ENCODE data around the gene SERPINA3.

Gene SERPINA3

DNA sequence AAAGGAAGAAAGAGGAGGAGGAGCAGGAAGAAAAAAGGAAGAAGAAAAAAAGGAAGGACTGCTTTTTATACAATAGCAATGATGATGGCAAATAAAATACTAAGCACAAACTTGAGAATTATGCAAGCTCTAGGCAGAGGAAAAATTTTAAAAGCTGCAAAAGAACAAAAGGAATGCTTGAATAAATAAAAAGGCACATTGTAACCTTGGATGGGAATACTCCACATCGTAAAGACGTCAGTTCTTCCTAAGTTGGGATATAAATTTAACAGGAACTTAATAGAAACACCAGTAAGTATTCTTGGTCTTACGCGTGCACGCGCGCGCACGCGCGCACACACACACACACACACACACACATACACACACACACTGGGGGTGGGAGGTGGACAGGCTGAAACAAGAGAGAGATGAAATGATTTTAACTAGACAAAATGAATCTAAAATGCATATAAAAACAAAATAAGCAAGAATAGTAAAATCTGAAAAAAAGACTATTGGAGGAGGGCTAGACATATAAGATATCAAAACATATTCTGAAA is 43.0 kb downstream of the SERPINA3 start:
- no peak for DNase-seq (ENCODE audit: low spot score)

DNA sequence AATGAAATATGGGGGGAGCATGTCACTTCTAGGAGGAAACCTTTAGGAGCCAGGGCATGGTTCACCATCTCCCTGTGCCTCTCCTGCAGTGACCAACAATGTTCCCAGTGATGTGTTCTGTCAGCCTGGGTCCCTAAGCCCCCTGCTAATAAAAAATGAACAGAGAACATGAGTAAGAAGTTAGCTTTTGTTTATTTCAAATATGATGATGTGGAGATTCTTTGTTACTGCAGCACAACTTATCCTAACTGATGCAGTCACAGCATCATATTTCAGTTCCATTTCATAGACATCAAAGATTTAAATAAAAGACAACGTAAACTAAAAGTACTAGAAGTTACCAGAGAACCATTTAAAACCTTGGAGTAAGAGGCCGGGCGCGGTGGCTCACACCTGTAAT is 43.9 kb downstream of the SERPINA3 start:
- DNase-seq (ENCODE audit: low spot score) = no peak

DNA sequence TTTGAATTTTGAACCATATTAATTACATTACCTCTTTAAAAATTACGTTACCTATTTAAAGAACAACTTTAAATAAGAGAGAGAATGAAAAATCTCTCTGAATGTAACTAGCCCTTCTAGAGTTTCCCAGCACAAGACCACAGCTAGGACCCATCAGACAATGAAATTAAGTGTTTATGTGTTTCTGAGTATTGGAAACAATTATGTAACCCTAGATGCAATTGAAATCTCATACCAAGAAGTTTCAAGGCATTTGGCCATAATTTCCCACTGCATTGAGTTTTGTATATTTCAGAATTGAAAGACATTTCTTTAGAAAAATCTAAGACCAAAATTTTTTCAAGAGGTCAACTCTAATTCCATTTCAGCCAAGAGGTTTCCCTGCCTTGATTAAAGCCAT is 47.1 kb downstream of the SERPINA3 start:
- DNase-seq (ENCODE audit: low spot score) = no peak

- no peak for DNase-seq (ENCODE audit: low spot score)
Observed at GRCh38 chr14:94659901-94660300, 47.7 kb downstream of the SERPINA3 start.

GRCh38 chr14:94660306-94660946 is 48.2 kb downstream of the SERPINA3 start:
- DNase-seq (ENCODE audit: low spot score) = no peak

DNA sequence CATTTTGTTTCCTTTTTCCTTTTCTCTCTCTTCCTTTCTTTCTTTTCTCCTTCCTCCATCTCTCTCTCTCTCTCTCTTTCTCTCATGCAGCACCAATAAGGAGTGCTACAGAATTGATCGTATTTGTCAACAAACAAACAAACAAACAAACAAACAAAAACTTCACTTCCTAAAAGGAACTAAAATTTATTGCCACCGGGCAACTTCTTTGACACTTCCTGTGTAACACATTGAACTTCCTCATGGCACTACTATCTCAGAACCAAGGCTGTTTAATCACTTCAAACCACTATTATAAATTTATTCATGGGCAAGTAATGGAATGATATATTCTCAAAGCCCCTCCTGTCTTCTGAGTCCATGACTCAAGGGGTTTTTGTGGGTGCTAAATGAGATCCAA is 51.3 kb downstream of the SERPINA3 start:
- no peak for DNase-seq (ENCODE audit: low spot score)

DNA sequence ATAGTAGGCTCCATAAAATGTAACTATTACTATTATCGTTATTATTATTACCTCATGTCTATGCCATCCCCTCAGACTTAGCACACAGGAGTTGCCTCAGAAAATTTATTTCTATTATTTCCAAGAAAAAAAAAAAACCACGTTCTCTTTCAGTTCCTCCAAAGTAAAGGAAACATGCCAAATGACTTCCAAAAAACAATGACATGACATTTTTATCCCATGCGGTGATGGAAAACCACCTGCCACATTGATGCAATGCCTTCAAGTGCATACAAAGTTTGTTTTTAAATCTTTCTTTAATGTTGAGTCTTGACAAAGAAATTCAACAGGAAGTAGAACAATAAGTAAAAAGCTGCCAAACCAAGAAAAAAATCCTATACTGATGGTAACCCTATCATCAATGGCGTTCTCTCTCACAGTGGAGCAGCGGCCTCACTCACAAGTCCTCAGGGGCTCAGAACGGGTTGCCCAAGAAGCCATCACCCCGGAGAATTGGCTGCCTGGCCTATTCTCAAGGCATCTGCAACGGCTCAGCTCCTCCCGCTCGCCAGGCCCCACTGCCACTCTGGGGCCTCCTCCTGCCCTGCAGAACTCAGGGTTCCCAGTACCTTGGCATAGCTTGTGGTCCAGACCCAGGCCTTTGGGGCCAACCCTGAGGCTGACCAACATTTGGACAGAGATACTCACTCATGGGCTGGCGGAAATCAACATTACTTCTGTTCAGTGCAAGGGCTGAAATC is 51.9 kb downstream of the SERPINA3 start:
- no peak for DNase-seq (ENCODE audit: low spot score)

- DNase-seq (ENCODE audit: low spot score) = no peak
Observed at GRCh38 chr14:94665121-94665520, 52.9 kb downstream of the SERPINA3 start.

DNA sequence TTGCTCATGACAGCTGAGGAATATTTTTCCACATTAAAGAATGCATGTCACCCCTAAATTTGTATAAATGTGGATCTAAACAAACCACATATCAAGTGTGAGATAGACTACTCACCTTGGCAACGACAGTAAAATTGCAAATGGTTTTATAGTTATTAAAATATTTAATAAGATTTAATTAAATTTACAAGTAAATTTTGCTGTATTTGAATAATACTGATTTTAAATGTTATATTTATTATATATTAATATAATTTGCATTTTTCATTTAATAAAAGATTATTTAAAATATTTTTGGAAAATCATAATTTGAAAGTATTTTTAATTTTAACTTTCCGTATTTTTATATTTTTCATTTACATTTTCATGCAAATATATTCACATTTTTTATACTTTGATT is 53.4 kb downstream of the SERPINA3 start:
- no peak for DNase-seq (ENCODE audit: low spot score)

DNA sequence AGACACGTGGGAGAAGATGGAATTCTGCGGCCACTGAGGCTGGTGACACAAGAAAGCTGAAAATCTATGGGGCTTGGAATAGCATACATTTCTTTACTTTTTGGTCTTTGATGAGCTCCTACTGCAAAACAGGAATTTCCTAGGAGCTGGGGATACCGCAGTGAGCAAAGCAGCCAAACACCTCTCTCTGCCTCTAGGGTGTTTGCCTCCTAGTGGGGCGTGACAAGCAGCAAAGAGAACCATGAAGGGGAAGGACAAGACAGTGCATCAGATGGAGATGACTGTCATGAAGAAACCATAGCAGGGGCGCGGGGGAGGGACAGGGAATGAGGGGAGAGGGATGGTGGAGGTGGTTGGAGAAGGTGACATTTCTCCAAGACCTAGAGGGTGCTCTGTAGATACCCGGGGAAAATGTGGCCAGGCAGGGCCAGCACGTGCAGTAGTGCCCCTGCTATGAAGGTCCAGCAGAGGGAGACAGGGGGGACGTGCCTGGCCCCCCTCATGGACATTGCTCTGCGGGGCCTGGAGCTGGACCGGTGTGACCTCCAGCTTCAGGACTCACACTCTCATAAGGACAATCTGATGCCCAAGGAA is 58.6 kb downstream of the SERPINA3 start:
- DNase-seq (ENCODE audit: low spot score) = no peak

DNA sequence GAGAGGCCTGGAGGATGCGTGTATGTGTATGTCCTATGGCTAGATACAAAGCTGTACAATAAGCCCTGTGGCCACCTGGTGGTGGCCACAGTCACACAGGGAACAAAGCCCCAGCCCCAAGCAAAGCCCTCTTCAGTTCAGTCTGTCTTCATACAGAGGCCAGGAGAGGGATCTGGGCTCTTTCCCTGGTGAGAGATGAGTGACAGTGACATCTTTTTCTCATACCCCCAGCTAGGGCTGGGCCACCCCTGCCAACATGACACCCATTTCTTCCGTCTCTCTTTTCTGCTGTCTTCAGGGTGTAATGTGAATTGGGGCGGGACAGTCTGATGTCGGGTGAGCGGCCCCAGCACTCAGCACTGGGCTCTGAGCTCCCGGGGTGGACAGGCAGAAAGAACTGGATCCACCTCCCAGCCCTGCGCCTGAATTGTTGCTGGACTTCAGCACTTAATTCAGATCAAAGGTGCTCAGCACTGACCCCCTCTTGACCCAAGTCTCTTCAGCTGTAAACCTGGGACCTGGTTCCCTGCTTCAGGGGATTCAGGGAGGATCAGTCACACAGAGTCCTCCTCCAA is 59.8 kb downstream of the SERPINA3 start:
- DNase-seq (ENCODE audit: low spot score) = peak; percentile 5

DNA sequence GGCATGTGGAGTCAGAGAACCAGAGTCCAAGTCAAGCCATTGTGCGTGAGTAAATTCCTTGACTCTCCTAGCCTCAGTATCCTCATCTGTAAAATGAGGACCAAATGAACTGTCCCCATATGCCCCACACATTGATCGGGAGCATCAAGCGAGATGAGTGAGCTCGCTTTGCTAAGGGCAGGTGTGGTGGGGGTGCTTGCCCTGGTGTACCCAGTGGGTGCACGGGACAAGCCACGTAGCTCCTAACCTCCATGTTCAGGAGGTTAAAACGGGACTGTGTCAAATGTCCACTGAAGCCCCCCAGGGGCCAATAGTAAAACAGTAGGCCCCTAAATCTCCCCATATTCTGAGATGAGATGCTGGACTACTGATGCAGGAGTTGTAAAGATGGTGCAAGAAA is 60.9 kb downstream of the SERPINA3 start:
- no peak for DNase-seq (ENCODE audit: low spot score)

All from SK-N-DZ (cell line).